D721Med (cell line): Measurements from ENCODE around the gene RFX5.
"Not testable (repeated sequence)": the region's sequence is repeated elsewhere in the genome, so short reads cannot be mapped to it uniquely, and the experiment has no call there.

ENCODE experiments used
- DNase-seq: peaks from one replicate; pipeline ENCODE4 v3.0.0; 2011; ENCODE audit warnings: low spot score; ENCODE audit not compliant: insufficient read length
- FAIRE-seq: peaks from 2 replicates; lab custom pipeline; 2011; peaks lifted over from hg19 to GRCh38; lab: Jason Lieb, UNC
- CTCF ChIP-seq: IDR thresholded peaks from 2 replicates; pipeline ENCODE4 v1.5.1; 2012; ENCODE audit warnings: mild to moderate bottlenecking, control low read depth; ENCODE audit not compliant: insufficient read depth; ENCODE audit errors: missing control alignments

The RFX5 gene

DNA sequence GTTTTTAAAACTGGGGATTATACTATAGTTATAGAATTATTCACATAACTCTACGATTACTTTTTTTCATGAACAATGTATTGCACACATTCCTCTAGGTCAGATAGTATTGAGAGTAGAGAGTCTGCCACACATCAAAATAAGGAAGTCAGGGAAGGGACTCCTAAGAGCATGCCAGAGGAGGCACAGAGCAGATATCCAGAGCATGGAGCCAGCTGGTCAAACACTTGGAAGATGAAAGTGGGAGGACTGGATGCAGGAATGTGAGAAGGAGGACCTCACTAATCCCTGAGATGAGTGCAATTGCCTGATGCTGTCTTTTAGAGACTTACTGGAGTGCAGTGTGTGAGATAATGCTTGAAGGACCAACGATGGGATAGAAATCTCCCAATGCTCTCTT lies 9.6 kb upstream of the RFX5 start:
- TF ChIP-seq CTCF, result no peak
- DNase-seq, result no peak
- FAIRE-seq, result no peak

- TF ChIP-seq CTCF, result no peak
- DNase-seq (no peak), FAIRE-seq (no peak)
Measured at GRCh38 chr1:151352021-151352718, 5.1 kb upstream of the RFX5 start.

GRCh38 chr1:151350323-151350722 lies 3.3 kb upstream of the RFX5 start:
- not testable (repeated sequence) for DNase-seq, FAIRE-seq

- FAIRE-seq, result no peak
- TF ChIP-seq CTCF, result no peak
- no peak for DNase-seq
Measured at GRCh38 chr1:151347523-151348246, 633 bp upstream of the RFX5 start.

- DNase-seq (no peak), FAIRE-seq (no peak)
- no peak for TF ChIP-seq CTCF
Measured at GRCh38 chr1:151346082-151346768, 827 bp downstream of the RFX5 start.

DNA sequence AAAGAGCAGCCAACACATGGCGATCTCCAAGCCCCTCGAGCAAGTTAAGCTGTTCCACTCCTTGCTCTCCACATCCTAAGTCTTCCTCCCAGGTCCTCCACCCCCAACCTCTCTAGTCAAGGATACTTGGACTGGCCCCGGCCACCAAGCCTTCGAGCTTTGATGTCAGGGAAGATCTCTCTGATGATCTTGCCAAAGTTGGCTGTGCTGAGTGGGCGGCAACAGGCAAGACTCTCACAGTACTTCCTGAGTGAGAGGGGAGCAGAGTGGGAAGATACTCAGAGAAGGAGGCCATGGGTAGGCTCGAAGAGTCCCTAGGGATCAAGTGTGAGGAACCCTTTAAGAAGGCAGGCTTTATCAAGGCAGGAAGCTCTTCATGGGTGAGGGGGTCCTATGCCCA lies 2.8 kb downstream of the RFX5 start:
- TF ChIP-seq CTCF, result no peak
- no peak for FAIRE-seq
- DNase-seq, result no peak

- no peak for TF ChIP-seq CTCF
- DNase-seq (no peak), FAIRE-seq (no peak)
Measured at GRCh38 chr1:151343587-151343986, 3.5 kb downstream of the RFX5 start.
